ENCODE measurements around the gene CDCP1.

DNA sequence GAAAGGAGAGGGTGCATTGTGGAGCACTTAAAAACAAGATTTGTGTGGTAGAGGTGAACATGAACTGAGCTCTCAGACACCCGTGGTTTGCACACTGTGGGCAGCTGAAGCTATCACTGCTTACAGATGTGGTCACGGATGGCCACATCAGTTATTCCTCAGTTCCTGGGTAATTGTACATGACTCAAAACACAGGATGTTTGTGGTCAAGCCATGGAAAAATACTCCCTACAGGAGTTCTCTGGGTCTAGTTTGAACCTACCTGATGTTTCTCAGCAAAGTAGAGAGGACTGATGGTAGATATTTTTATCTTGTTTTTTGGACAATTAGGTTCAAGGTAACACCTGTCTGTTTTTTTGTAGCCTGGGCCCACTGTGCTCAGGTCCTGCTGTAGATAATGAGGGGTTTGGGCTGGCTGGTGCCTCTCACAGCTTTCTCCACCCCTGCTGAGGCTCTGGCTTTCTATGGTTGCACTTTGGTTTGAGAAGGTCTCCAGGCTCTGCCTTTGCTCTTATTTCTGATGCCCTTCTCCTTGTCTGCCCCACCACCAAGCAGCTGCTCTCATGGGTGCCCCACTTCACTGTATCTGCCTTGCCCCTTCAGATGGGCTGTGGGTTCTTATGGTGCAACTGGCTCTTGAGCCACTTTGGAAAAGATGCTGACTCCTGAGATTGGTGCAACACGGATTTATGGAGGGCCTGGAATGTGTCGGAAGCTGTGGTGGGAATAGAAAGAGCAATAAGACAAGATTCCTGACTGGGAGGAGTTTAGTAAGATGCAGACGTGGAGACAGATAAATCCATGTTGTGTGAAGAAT is 40.1 kb downstream of the CDCP1 start:
- TF ChIP-seq POLR2A (IDR thresholded peaks at IDR 0.05): no peak
- TF ChIP-seq, protein P1, sequence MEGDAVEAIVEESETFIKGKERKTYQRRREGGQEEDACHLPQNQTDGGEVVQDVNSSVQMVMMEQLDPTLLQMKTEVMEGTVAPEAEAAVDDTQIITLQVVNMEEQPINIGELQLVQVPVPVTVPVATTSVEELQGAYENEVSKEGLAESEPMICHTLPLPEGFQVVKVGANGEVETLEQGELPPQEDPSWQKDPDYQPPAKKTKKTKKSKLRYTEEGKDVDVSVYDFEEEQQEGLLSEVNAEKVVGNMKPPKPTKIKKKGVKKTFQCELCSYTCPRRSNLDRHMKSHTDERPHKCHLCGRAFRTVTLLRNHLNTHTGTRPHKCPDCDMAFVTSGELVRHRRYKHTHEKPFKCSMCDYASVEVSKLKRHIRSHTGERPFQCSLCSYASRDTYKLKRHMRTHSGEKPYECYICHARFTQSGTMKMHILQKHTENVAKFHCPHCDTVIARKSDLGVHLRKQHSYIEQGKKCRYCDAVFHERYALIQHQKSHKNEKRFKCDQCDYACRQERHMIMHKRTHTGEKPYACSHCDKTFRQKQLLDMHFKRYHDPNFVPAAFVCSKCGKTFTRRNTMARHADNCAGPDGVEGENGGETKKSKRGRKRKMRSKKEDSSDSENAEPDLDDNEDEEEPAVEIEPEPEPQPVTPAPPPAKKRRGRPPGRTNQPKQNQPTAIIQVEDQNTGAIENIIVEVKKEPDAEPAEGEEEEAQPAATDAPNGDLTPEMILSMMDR (IDR thresholded peaks at IDR 0.05): no peak
